NCI-H128 (cell line): ENCODE data around the gene FOXF1.

Experiments used
- DNase-seq: peaks from one replicate; lab custom pipeline; 2025; ENCODE audit not compliant: unreplicated experiment; lab: John Stamatoyannopoulos, UW

FOXF1 gene

DNA sequence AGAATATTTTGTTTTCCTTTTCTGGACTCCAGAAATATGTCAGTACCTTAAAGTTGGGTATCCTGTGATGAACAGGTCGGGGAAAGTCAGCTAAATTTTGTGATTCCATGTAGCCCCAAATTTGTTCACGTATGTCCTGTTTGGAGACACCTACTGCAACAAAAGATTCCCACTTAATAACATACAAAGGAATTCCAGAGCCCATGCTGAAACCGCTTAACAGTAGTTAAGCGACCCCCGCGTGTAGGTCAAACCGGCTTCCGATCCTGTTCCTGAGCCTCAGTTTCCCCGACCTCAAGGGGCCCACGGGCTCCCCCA is 44.2 kb downstream of the FOXF1 start:
- DNase-seq, result no peak

DNA sequence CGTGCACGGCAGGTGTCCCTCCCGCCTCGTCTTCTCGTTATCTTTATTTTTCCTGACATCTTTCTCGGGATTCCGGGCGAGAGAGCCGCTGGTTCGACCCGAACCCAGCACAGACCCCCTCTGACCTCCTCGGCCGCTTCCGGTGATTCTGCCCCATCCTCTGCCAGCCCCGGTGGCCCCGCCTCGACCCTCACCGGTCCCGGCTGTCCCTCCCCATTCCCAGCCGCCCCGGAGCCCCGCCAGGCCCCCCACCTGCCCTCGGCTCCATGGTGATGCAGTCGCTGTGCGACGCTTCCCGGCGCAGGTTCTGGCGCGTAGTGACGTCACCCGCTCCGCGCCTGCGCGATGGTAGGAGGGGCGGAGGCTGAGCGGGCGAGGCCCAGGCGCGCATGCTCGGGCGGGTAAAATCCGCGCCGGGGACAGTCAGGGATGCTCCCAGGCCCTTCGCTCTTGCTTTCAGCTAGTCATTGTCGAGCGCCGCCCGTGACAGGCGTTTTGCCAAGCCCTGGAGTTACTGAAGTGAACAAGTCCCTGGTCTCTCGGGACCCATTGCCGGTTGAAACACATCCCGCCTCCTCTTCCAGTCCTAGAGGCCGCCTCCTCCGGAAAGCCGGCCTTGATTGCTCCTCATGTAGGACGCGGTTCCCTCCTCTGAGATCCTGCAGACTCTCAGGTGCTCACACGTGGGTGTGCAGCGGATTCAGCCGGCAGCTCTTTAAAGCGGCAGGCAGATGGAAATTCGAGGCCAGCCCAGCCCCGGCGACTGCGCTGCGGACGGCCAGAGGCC is 44.8 kb downstream of the FOXF1 start, which contains the start of gene MTHFSD:
Gene MTHFSD, minus strand, starts transcription at position 319 of the 787 bp plus-strand sequence. Its CDS starts 51 bp downstream, at position 268.
- DNase-seq, result peak; percentile 80

DNA sequence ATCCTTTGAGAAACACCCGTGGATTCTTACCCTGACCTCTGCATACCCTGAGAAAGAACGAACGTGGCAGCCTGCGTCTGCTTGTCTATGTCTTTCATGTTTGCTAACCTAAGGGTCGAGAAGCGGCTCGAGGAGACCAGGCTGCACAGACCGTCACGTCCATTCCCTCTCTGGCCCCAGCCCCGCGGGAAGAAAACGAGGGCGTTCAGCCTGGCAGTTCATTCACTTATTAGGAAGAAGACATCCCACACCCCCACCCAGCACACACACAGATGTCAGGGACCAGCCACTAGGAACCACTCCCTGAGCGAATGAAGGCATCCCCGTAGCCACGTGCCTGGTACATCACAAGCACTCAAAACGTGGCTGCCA is 45.4 kb downstream of the FOXF1 start:
- DNase-seq, result no peak

DNA sequence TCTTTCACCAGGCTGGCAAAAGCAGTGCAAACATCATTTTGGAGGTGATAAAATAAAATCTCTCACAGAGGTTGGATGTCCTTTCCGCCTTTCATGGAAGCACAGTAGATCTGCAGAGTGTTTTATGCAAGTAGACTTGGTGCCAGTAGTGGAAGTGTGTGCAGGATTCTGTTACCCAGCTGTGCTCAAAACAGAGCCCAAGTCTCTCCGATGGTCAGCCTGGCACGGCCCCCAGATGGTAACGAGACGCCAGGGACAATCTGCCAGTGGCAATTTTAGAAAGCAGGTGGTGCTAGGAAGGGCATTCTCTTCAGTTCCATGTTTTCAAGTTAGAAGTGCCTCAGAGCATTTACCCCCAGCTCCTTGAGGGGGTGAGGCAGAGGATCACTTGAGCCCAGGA is 46.2 kb downstream of the FOXF1 start:
- no peak for DNase-seq

DNA sequence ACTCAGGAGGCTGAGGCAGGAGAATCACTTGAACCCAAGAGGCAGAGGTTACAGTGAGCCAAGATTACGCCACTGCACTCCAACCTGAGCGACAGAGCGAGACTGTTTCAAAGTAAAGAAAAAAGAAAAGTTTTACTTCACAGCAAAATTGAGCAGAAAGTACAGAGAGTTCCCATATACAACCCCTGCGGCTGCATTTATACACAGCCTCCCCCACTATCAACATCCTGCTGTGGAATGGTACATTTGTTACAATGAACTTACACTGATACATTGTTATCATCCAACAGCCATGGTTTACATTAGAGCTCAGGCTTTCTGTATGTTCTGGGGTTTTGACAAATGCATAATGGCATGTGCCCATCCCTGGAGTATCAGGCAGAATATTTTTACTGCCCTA is 47.3 kb downstream of the FOXF1 start:
- no peak for DNase-seq

DNA sequence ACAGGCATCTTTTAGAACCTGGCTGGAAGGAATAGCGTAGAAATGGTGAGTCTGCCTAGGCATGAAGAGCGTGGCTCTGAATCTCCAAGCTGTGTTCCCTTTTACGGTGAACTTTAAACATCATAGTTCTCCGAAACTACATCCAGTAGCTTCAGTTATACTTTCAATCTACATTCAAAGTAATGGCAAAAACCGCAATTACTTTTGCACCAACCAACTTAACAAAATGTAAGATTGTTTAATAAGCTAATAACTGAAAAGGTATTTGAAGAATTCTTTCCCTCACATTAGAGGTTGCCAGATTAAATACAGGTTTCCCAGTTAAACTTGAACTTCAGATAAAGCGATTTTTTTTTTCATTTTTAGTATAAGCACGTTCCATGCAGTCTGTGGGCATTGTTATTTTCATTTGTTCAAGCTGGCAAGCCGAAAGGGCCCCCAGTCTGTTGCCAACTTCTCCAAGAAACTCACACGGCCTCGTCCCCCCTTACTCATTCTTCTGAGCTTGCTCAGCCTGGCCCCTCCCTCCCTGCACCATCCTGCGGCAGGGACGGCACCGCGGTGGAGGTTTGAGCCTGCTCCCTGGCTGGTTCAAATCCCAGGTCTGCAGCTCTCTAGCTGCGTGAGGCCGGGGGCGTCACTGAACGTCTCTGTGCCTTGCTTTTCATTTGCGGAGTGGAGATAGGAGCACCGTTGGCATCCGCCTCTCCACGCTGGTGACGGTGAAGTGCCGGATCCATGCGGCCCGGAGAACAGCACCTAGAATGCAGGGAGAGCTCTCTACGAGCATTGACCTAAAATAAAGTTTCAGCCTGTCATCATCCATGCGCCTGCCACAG is 48.2 kb downstream of the FOXF1 start:
- no peak for DNase-seq

DNA sequence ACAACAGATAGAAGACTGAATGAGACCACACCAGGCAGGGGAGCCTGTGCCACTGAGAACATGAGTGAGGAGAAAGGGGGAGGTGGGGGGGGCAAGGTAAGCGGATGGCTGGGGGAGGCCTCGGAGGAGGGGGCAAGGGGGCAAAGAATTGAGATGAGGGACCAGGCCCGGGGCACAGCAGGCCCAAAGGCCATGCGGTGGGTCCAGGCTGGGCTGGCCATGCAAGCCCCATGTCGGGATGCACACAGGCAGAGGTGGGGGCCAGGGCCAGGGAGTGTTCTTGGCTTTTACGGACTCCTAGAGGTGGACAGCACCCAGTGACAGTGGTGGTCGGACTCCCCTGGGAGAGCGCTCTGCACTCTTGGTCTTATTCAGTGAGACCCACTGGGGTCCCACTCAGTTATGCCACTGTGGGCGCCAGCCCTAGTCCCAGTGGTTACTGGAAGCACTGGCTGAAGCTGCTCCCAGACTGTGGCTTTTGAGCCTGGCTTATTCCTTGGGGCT is 49.5 kb downstream of the FOXF1 start:
- DNase-seq, result no peak

DNA sequence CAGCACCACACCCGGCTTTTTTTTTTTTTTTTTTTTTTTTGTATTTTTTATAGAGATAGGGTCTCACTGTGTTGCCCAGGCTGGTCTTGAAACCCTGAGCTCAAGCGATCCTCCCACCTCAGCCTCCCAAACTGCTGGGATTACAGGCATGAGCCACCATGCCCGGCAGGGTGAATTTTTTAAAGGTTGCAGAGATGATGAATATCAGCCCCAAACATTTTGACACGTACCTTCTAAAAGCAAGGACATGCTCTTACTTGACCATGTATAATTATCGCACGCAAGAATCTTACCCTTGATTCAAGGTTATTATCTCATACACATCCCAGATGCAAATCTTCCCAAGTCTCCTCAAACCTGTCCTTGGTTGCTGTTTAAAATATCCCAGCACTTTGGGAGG is 52.0 kb downstream of the FOXF1 start:
- no peak for DNase-seq

DNA sequence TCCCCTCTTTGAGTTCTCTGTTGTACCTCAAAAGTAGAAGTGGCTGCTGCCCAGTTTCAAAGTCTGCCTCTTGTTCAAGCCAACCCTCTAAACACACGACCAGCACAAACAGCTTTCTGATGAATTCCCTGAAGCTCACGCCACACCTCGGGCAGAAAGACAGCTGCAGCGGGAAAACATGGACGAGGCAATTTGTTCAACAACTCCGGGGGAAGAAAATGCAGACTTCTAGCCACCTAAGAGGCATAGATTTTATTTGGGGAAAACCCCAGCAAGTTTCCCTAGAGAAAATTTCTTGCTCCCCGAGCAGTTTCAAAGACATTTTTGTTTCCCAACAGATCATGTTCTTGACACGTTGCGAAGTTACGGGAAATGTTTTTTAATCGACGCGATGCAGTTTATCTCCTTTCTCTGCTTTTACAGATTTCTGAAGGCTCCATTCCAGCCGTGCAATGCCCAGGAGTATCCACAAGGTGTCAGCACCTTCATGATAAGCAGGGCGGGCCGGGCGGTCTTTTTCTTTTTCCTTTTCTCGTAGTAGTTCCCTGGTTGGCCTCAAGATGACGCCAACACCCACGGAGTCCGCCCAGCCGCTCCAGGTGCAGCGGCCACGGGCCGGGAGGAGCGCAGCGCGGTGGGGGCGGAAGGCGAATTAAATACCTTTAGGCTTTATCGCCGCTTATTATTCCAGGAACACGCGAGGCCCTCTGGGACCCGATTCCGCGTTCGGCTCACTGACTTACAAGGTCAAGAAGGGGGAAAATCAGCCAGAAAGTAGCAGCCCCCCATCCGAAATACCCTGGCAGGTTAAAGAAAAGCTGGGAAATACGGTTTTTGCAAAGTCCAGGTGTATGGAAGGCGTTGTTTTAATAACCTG is 53.4 kb downstream of the FOXF1 start:
- peak; percentile 42 for DNase-seq
